ENCODE results near the gene CCDC9B.

Gene CCDC9B

GRCh38 chr15:40306371-40306770 is 34.4 kb downstream of the CCDC9B start:
- no peak for DNase-seq

DNA sequence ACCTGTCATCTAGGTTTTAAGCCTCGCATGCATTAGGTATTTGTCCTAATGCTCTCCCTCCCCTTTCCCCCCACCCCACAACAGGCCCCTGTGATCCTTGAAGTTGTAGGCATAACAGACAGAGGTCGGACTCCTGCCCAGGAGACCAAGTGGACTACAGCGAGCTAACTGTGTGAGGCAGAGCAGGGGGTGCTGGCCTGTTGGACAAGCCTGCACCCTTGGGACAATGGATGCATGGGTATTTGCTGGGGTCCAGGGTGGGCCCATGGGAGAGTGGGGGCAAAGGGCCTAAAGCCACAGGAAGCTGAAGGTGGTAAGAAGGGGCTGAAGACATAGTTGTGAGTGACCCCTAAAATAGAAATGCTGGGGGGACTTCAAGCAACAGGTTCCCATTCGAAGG is 35.5 kb downstream of the CCDC9B start:
- no peak for DNase-seq

DNA sequence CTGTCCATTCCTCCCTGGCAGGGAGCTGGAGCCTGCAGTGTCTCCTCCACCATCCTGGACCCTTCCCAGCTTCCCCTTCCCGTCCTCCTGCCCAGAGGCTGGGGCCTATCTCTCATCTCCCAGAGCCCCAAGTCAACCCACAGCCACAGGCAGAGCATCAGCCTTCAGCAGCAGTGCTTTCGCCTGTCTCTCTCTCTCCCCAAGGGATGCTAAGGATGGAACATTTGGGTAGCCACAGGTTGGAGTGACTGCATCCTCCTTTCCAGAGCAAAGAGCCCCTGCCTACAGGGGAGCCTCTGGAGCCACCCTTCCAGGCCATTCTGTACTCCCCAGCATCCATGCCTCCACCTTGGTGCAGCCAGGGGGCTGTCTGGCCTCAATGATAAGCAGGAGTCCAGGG is 37.2 kb downstream of the CCDC9B start:
- no peak for DNase-seq

DNA sequence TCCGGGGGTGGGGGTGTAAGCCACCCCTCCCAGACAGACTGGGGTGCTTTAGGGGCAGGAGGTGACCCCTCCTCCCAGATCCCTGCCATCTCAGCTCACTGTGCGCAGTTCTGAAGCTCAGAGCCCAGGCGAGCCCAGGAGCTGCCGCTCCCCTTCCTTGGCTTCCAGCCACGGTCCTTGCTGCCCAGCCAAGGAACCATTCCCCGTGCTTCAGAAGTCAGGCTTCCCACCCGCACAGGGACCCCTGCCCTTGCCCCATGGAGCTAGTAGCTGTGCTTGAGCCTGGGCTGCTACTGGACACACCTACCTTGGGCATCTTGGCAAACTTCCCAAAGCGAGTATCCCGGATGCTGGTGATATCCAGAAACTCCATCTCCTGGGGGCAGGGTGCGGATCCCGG is 37.8 kb downstream of the CCDC9B start:
- no peak for DNase-seq

GRCh38 chr15:40302288-40302886 is 38.4 kb downstream of the CCDC9B start:
- no peak for DNase-seq

- DNase-seq = no peak
These were observed 39.1 kb downstream of the CCDC9B start for GRCh38 chr15:40301467-40302179.

DNA sequence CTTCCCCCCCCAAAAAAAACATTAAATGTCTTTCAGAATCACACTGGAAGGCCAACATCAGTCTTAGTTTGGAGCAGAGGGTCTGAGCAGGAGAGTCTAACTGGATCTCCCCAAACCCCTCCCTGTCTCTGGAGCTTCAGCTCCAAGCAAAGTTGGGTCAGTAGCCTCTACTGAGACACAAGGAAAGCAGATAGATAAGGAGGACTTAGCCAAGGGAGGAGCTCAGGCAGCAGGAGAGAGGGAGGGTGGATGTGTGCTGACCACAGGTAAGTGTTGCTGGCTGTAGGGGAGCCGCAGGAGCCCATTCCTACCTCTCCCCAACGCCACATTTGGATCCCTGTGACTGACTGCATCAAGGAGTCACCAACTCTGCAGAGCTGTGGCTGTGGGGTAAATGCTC is 40.0 kb downstream of the CCDC9B start:
- DNase-seq = no peak

- no peak for DNase-seq
These were observed 40.4 kb downstream of the CCDC9B start for GRCh38 chr15:40300367-40300766.

GRCh38 chr15:40298216-40298935 is 42.4 kb downstream of the CCDC9B start:
- no peak for DNase-seq

DNA sequence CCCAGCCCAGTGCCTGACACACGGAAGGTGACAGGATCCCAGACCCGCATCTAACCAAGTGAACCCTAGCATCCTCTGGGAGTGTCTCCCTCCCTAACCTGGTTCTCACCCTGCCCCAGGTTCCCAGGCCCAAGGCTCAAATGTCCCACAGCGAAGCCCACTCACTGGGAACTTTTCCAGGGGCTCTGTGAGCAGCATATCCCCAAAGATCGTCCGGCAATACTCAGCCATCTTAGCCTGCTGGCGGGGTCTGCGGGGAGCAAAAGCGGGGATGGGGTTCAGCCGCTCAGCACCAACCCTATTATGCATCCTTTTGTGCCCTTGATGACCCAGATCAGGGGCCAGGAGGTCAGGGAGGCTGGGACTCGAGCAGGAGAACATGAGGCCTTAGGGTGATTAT is 43.4 kb downstream of the CCDC9B start:
- DNase-seq = no peak

- DNase-seq = no peak
These were observed 44.0 kb downstream of the CCDC9B start for GRCh38 chr15:40296561-40297230.

GRCh38 chr15:40295877-40296560 is 44.7 kb downstream of the CCDC9B start:
- no peak for DNase-seq

DNA sequence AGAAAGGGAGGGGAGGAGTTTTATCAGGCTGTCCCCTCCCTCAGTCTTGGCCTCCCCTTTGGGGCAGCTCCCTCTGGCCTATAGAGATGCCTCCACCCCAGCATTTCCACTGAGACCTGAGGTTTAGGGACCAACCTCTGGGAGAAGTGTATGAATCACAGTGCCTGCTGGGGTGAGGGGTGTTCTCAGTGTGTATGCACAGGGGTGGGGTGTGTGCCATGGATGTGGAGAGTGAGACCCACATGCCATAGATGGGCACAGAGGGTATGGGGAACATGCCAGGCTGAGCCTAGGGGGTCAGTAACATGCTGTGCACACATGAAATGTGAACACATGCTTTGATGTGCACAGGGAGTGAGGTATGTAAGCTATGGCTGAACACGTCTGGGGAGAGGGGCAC is 45.4 kb downstream of the CCDC9B start:
- no peak for DNase-seq

GRCh38 chr15:40293905-40294895 is 46.5 kb downstream of the CCDC9B start:
- no peak for DNase-seq

DNA sequence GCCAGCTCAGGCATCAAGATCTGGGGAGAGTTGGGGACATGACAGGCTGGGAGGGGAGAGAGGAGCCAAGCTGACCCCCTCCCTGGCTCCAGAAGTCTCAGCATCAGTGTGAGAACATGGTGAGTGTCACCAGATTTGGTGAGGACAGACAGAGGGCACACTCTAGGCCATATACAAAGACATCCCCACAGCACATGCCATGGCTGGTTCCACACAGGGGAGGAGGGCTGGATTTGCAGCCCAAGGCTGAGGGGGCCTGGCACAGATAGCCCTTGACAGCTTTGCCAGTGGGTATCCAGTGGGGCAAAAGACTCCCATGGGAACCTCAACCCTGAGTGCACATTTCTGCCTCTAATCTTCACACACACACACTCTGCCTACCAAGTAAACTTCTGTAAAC is 47.7 kb downstream of the CCDC9B start:
- DNase-seq = no peak

DNA sequence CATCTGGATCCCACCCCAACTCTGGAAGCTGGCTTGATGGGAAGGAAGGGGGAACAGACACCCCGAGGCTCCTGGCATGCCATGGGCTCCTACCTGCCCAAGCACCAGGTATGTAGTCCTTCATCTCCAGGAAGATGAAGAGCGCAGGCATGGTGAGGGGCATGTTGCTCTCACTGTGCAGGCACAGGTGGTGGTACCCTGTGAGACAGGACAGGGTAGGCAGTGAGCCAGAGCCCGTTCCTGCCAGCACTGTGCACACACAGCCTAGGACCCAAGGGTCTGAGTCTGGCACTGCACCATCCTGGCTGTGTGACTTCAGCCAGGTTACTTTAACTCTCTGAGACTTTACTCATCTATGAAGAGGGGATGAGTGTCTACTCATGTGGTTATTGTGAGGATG is 48.5 kb downstream of the CCDC9B start:
- DNase-seq = no peak

- DNase-seq = peak; percentile 29
These were observed 49.7 kb downstream of the CCDC9B start for GRCh38 chr15:40290918-40291574.

GRCh38 chr15:40290545-40290917 is 50.2 kb downstream of the CCDC9B start:
- no peak for DNase-seq

DNA sequence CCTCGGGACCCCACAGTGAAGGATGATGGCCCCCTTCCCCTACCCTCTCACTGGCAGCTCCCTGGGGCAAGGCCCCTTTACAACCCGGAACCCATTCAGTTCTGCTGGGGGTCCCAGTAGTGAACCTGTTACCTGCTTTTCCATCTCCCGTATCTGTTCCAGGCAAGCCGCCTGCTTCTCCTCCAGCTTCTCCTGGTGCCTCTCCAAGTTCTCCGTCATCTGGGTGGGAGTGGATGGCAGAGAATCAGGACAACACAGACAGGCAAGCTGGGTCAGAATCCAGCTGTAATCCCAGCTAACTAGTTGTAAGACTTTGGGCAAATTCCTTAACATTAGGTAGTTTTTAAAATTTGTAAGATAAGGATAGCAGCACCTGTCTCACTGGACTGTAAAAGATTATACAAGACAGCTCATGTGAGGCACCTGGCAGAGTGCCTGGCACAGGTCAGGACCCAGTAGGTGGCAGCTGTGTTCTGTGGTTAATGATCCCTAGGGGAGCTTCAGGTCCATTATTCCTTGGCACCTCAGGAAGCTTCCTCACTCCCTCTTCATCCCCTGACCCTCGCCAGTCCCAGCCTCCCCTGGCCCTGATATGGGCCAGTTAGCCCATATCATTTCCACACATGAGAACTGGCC is 51.5 kb downstream of the CCDC9B start:
- no peak for DNase-seq

DNA sequence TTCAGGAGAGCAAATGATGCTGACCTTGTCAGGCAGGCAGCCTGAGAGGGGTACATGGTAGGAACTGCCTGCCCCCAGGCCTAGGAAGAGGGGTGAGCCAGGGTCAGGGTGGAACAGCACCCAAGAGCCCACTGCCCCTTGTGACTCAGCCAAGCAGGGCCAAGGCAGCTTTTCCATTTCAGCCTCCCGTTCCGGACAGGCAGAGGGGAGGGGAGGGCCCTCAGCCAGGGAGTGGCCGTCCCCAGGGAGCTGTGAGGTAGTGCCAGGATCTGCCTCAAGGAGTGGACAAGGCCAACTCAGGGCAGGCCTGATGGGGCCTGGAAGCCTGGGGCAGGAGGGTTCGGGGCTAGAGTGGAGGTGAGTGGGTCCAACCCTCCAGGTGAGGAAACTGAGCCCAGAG is 52.8 kb downstream of the CCDC9B start:
- no peak for DNase-seq

DNA sequence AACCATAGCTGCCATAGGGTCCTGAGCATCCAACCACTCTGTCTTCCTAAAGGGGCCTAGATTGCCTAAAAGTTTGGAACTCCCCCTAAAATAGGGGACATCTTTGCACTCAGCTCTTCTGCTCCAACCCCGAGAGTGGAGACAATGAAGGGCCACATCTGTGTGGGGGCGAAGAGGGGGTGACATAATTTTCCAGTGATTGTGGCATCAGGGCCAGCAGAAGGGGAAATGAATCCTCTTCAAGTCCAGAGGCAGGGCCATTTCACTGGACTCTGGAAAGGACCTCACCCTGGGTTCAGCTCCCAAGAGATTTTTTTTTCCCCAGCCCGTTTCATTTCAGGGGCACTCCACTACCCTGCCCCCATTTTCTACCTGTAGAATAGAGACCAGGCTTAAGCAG is 53.2 kb downstream of the CCDC9B start:
- no peak for DNase-seq

All from T1000 (cell line).